T-cell (primary cell): Measurements from ENCODE around the gene THAP7. TPM values are rescaled to one million over a fixed set of nuclear protein-coding genes. Genes with fewer than 3 reads are reported as not detected.

ENCODE experiments used
- ATAC-seq, 4 experiments: fragments of 200-7000 bp in 3 of 4; fragments of 150-1000 bp in 1 of 4; cut with Tn5 transposase; replicated peaks in 1 of 4; 1 replicate in 3 of 4; 2 replicates in 1 of 4; pipeline ENCODE4 v1.10.0; 2021; ENCODE audit warnings: moderate library complexity in 3 of 4, mild to moderate bottlenecking in 2 of 4, moderate number of reproducible peaks in 1 of 4
- CTCF ChIA-PET, 2 donors: fragments of 300-600 bp; sonication (Branson Sonifier 250); formaldehyde crosslinking; loops; one replicate each; lab custom pipeline; 2022; ENCODE audit warnings: antibody characterized with exemption in 2 of 2; lab: Charles Lee
- POLR2A ChIA-PET, 2 donors: fragments of 300-600 bp; sonication (Branson Sonifier 250); formaldehyde crosslinking; loops; one replicate each; lab custom pipeline; 2022; ENCODE audit warnings: antibody characterized with exemption in 2 of 2; lab: Charles Lee
- DNase-seq, 35 experiments: peaks; one replicate each; pipeline versions ENCODE4 v3.0.0 to v3.0.0-alpha.2; 2013 to 2023
- H3K27ac ChIP-seq: one replicate; pipeline ENCODE4 v1.5.1; 2013; ENCODE audit warnings: low read length
- H3K27me3 ChIP-seq, 2 experiments: replicated peaks in 1 of 2; 1 replicate in 1 of 2; 2 replicates in 1 of 2; pipeline versions ENCODE4 v1.6.1 to v1.7.0; 2013; ENCODE audit warnings: low read length in 1 of 2, mixed read lengths in 1 of 2; ENCODE audit not compliant: control insufficient read depth in 2 of 2, insufficient read depth in 2 of 2; ENCODE audit errors: extremely low read depth in 1 of 2
- H3K36me3 ChIP-seq, 2 donors: 1 replicate in 1 of 2; 2 replicates in 1 of 2; pipeline versions ENCODE4 v1.6.1 to v1.7.0; 2013; ENCODE audit warnings: low read length in 1 of 2; ENCODE audit not compliant: control insufficient read depth in 2 of 2, insufficient read depth in 1 of 2; ENCODE audit errors: extremely low read depth in 1 of 2
- H3K4me1 ChIP-seq, 2 experiments: 1 replicate in 1 of 2; 2 replicates in 1 of 2; pipeline versions ENCODE4 v1.6.1 to v1.7.0; 2013; ENCODE audit warnings: low read length in 2 of 2, mixed read lengths in 1 of 2; ENCODE audit not compliant: insufficient read depth in 2 of 2, control insufficient read depth in 1 of 2; ENCODE audit errors: extremely low read depth in 1 of 2
- H3K4me3 ChIP-seq, 2 donors: 1 replicate in 1 of 2; 2 replicates in 1 of 2; pipeline versions ENCODE4 v1.5.1 to v1.7.0; 2013; ENCODE audit warnings: mild to moderate bottlenecking in 2 of 2, low read length in 1 of 2, moderate library complexity in 1 of 2; ENCODE audit not compliant: control insufficient read depth in 1 of 2; ENCODE audit errors: extremely low read depth in 1 of 2
- H3K9me3 ChIP-seq: 2 replicates; pipeline ENCODE4 v1.7.0; 2013
- H3K27ac Mint-ChIP-seq, 2 donors: one replicate each; pipeline ENCODE4 v1.8.0; 2020 to 2021; ENCODE audit warnings: mild to moderate bottlenecking in 2 of 2, mixed read lengths in 2 of 2
- H3K27me3 Mint-ChIP-seq, 2 donors: one replicate each; pipeline ENCODE4 v1.8.0; 2021 to 2022; ENCODE audit warnings: mixed read lengths in 2 of 2
- H3K36me3 Mint-ChIP-seq: one replicate; pipeline ENCODE4 v1.8.0; 2021; ENCODE audit warnings: mixed read lengths
- H3K4me1 Mint-ChIP-seq, 3 donors: one replicate each; pipeline ENCODE4 v1.8.0; 2020 to 2022; ENCODE audit warnings: mixed read lengths in 3 of 3, mild to moderate bottlenecking in 1 of 3
- H3K4me3 Mint-ChIP-seq, 3 donors: one replicate each; pipeline ENCODE4 v1.8.0; 2020 to 2022; ENCODE audit warnings: mild to moderate bottlenecking in 3 of 3, mixed read lengths in 3 of 3, moderate library complexity in 3 of 3
- H3K9me3 Mint-ChIP-seq, 3 donors: one replicate each; pipeline ENCODE4 v1.8.0; 2020 to 2022; ENCODE audit warnings: mixed read lengths in 3 of 3
- WGBS: methylation state at CpG from one replicate; pipeline ENCODE4 v1.1.5; 2013; ENCODE audit warnings: missing lambda C conversion rate; ENCODE audit not compliant: insufficient coverage; 5-methylcytosine and 5-hydroxymethylcytosine counted together
- total RNA-seq, 35 experiments: library from RNA in 6 of 35; stranded (reverse) in 6 of 35; fragments of 120-200 nt in 1 of 35; gene quantifications; one replicate each; pipeline versions ENCODE4 v1.2.1 to v1.2.4 and lab custom pipeline; 2013 to 2026

THAP7 gene
- total RNA-seq, 5 donors from 2014 or later (not counting 1 experiment from before 2014, with no cell fraction given) = 46.4 to 61.1 (median 56.8) TPM

- CTCF ChIA-PET = no interaction called here
- H3K36me3 Mint-ChIP-seq = no peaks in the 10 kb centered on the region
- H3K4me3 Mint-ChIP-seq = peak overlapping the region; percentile 90 to 94 (median 92)
- WGBS = 83% methylated on average over 7 of the region's 10 CpGs
- H3K4me1 ChIP-seq = peaks cover 5 to 46% of the 10 kb centered on the region in 2 experiments
- POLR2A ChIA-PET = no interaction called here
- H3K9me3 ChIP-seq = no peaks in the 10 kb centered on the region
- ATAC-seq (no peak), DNase-seq (no peak)
- peaks cover 0 to 2% of the 10 kb centered on the region in 2 donors for H3K27me3 Mint-ChIP-seq
- no peaks in the 10 kb centered on the region for H3K9me3 Mint-ChIP-seq
- H3K4me1 Mint-ChIP-seq = peaks cover 44 to 46% (median 45%) of the 10 kb centered on the region in 3 donors
- peak overlapping the region; percentile 74 to 80 for H3K4me3 ChIP-seq
- H3K27ac ChIP-seq = peak overlapping the region; percentile 59
- H3K27ac Mint-ChIP-seq = peak overlapping the region; percentile 90 to 91
- H3K27me3 ChIP-seq = peaks cover 0 to 25% of the 10 kb centered on the region in 2 experiments
- peaks cover 0 to 7% of the 10 kb centered on the region in 2 donors for H3K36me3 ChIP-seq
Observed at GRCh38 chr22:20980938-20981722, 20.8 kb downstream of the THAP7 start.

- Mint-ChIP-seq H3K27me3 (peaks cover 0 to 2% of the 10 kb centered on the region in 2 donors), H3K36me3 (no peaks in the 10 kb centered on the region), H3K4me1 (peaks cover 44 to 45% (median 45%) of the 10 kb centered on the region in 3 donors), H3K9me3 (no peaks in the 10 kb centered on the region), H3K27ac (peak overlapping the region; percentile 90 to 91), H3K4me3 (peak overlapping the region; percentile 90 to 94 (median 92))
- DNase-seq (no peak), ATAC-seq (no peak)
- ChIA-PET POLR2A (no interaction called here), CTCF (no interaction called here)
- peaks cover 5 to 46% of the 10 kb centered on the region in 2 experiments for H3K4me1 ChIP-seq
- no peak overlapping the region for H3K4me3 ChIP-seq
- no peaks in the 10 kb centered on the region for H3K9me3 ChIP-seq
- WGBS = 100% methylated on average over 4 of the region's 4 CpGs
- peaks cover 0 to 31% of the 10 kb centered on the region in 2 experiments for H3K27me3 ChIP-seq
- no peak overlapping the region for H3K27ac ChIP-seq
- peaks cover 0 to 4% of the 10 kb centered on the region in 2 donors for H3K36me3 ChIP-seq
Observed at GRCh38 chr22:20980523-20980922, 21.4 kb downstream of the THAP7 start.

DNA sequence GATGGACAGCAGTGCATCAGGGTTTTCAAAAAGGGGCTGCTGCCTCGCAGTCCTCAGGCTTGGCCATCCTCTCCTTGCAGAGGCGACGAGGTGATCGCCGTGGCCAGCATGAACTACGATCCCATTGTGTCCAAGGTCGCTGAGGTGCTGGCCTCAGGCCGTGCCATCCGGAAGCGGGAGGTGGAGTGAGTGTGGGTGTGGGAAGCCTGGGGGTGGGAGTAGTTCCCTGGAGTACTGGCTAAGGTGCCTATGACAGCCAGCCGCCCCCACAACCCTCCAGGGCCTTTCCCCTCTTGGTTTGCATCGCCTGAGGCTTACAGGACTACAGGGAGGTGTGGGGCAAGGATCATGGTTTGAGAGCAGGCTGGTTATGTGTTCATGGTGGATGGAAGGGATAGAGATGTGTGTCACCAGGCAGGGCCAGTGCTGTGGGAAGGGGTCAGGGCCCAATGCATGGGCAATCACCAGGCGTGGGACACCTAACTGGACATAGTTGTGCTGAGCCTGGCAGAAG, 21.9 kb downstream of the THAP7 start:
- CTCF ChIA-PET = interaction anchor here in 1 of 2 donors (0.5 kb wide), 1 partner anchor 19 kb away, joined by 7 read pairs; no protein-coding TSS in a partner anchor
- Histone ChIP-seq H3K4me3 (no peak overlapping the region), H3K27me3 (peaks cover 0 to 31% of the 10 kb centered on the region in 2 experiments), H3K27ac (no peak overlapping the region), H3K4me1 (peaks cover 5 to 46% of the 10 kb centered on the region in 2 experiments), H3K9me3 (no peaks in the 10 kb centered on the region), H3K36me3 (peaks cover 0 to 4% of the 10 kb centered on the region in 2 donors)
- H3K9me3 Mint-ChIP-seq = no peaks in the 10 kb centered on the region
- H3K4me1 Mint-ChIP-seq = peaks cover 44 to 45% (median 45%) of the 10 kb centered on the region in 3 donors
- no peaks in the 10 kb centered on the region for H3K36me3 Mint-ChIP-seq
- DNase-seq = no peak
- POLR2A ChIA-PET = no interaction called here
- H3K27ac Mint-ChIP-seq = peak overlapping the region in 1 of 2 donors; percentile 29
- peaks cover 0 to 2% of the 10 kb centered on the region in 2 donors for H3K27me3 Mint-ChIP-seq
- no peak for ATAC-seq
- WGBS = 92% methylated on average over 12 of the region's 13 CpGs
- H3K4me3 Mint-ChIP-seq = peak overlapping the region; percentile 34 to 92 (median 42)

- peaks cover 0 to 4% of the 10 kb centered on the region in 2 donors for H3K36me3 ChIP-seq
- no peak overlapping the region for H3K27ac ChIP-seq
- DNase-seq (peak in 34 of 35 experiments; percentile 25 to 75 (median 66)), ATAC-seq (peak; percentile 21 to 50 (median 40))
- ChIA-PET POLR2A (no interaction called here), CTCF (no interaction called here)
- no peak overlapping the region for H3K4me3 ChIP-seq
- Mint-ChIP-seq H3K36me3 (no peaks in the 10 kb centered on the region), H3K27ac (peak overlapping the region; percentile 29 to 80), H3K9me3 (no peaks in the 10 kb centered on the region), H3K4me3 (peak overlapping the region; percentile 42 to 65 (median 65)), H3K4me1 (peaks cover 44 to 45% (median 45%) of the 10 kb centered on the region in 3 donors), H3K27me3 (peaks cover 0 to 2% of the 10 kb centered on the region in 2 donors)
- H3K9me3 ChIP-seq = no peaks in the 10 kb centered on the region
- 27% methylated on average over 38 of the region's 39 CpGs for WGBS
- H3K4me1 ChIP-seq = peaks cover 5 to 46% of the 10 kb centered on the region in 2 experiments
- H3K27me3 ChIP-seq = peaks cover 0 to 31% of the 10 kb centered on the region in 2 experiments
Observed at GRCh38 chr22:20979243-20979809, 22.6 kb downstream of the THAP7 start.

DNA sequence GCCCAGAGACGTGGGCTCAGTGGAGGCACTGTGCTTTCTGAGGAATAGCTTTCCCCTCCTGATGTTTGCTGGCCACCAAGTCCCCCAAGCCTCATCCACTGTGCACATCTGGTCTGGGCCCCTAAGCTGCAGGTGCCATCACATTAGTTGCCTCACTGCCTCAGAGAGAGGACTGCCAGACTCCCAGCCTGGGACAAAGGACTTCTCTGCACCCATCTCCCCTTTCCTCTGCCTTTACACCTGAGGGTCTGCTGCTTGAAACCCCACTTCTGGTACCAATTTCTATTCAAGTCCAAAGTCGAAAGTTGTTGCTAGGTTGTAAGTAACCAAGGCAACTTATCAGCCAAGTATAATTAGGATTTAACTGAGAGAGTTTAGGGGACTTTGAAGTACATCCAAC, 23.5 kb downstream of the THAP7 start:
- no peak overlapping the region for H3K27ac Mint-ChIP-seq
- WGBS = 40% methylated on average over 1 of the region's 2 CpGs
- Histone ChIP-seq H3K36me3 (no peaks in the 10 kb centered on the region), H3K4me3 (no peak overlapping the region), H3K27ac (no peak overlapping the region), H3K4me1 (peaks cover 5 to 42% of the 10 kb centered on the region in 2 experiments), H3K27me3 (peaks cover 0 to 36% of the 10 kb centered on the region in 2 experiments), H3K9me3 (no peaks in the 10 kb centered on the region)
- no peak for DNase-seq
- H3K4me3 Mint-ChIP-seq = peak overlapping the region in 1 of 3 donors; percentile 42
- ChIA-PET POLR2A (interaction anchor here in 1 of 2 donors (0.5 kb wide), 2 partner anchors 29 to 143 kb away, joined by 4 to 5 read pairs; no protein-coding TSS in a partner anchor), CTCF (no interaction called here)
- H3K9me3 Mint-ChIP-seq = no peaks in the 10 kb centered on the region
- peaks cover 36 to 38% (median 37%) of the 10 kb centered on the region in 3 donors for H3K4me1 Mint-ChIP-seq
- peaks cover 0 to 2% of the 10 kb centered on the region in 2 donors for H3K27me3 Mint-ChIP-seq
- no peak for ATAC-seq
- H3K36me3 Mint-ChIP-seq = no peaks in the 10 kb centered on the region
